ENCODE results near the gene VAV2. TPM values are rescaled to one million over a fixed set of nuclear protein-coding genes. Genes with fewer than 3 reads are reported as not detected.

The VAV2 gene
- total and polyA plus RNA-seq, 12 donors: 3.3 to 96.2 (median 31.2) TPM

DNA sequence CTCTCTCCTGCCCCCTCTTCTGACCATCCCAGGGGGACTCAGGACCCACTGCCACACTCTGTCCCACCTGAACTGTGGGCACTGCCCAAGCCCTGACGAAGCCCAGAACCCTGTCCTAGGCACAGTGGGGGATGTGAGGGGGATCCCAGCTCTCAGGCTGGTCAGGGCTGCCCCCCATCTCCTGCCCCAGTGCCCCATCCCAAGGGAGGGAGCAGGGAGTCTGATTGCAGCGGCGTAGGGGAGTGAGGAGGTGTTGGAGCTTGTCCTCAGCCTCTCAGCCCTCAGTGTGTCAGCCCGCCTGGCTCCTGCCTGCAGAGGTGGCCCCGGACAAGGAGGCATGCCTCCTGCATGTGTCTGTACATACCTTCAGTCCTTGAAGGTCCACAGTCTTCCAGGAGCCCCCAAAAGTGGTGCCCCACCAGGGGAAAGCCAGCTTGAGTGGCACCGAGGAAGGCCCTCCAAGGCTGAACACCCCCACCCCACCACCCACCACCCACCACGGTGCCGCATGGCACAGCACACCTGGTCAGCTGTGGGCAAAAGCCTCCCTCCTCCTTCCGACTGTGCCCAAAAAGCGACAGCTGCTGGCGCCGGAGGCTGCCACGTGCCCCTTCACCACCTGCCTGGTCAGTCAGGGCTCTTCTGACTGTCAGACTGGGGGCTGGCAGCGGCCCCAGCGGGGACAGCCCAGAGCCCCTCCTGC lies 254.9 kb downstream of the VAV2 start:
- Histone ChIP-seq H3K27me3 (no peaks in the 10 kb centered on the region), H3K27ac (no peak overlapping the region), H3K9me3 (replicated peaks in 1 of 3) (no peaks in the 10 kb centered on the region), H3K4me3 (peak overlapping the region in 1 of 4 donors; percentile 35), H3K4me1 (replicated peaks in 1 of 2) (no peaks in the 10 kb centered on the region), H3K36me3 (replicated peaks in 1 of 2) (no peaks in the 10 kb centered on the region)
- no peak for TF ChIP-seq POLR2A (IDR thresholded peaks at IDR 0.05)
- TF ChIP-seq, protein P1, sequence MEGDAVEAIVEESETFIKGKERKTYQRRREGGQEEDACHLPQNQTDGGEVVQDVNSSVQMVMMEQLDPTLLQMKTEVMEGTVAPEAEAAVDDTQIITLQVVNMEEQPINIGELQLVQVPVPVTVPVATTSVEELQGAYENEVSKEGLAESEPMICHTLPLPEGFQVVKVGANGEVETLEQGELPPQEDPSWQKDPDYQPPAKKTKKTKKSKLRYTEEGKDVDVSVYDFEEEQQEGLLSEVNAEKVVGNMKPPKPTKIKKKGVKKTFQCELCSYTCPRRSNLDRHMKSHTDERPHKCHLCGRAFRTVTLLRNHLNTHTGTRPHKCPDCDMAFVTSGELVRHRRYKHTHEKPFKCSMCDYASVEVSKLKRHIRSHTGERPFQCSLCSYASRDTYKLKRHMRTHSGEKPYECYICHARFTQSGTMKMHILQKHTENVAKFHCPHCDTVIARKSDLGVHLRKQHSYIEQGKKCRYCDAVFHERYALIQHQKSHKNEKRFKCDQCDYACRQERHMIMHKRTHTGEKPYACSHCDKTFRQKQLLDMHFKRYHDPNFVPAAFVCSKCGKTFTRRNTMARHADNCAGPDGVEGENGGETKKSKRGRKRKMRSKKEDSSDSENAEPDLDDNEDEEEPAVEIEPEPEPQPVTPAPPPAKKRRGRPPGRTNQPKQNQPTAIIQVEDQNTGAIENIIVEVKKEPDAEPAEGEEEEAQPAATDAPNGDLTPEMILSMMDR (IDR thresholded peaks at IDR 0.05): no peak
- WGBS, 4 donors: 40 to 72% (median 57%) methylated on average over 1 to 15 of the region's 15 CpGs
- DNase-seq: peak in 3 of 7 donors; percentile 12 to 38 (median 12)
- intact Hi-C loops (cut with DNase I): no loop called here

DNA sequence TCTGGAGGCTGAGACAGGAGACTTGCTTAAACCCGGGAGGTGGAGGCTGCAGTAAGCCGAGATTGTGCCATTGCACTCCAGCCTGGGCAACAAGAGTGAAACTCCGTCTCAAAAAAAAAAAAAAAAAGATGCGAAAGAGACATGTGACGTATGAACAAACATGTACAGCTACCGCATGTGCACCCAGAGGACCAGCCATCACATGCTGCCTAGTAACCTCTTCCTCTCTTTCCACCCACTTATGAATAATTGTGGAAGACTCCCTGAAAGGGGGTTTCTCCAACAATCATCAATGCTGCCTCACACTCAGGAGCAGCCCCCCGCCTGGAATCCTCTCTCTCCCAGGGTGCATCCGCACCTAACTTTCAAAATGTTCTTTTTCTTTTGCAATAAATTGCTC lies 256.2 kb downstream of the VAV2 start:
- TF ChIP-seq POLR2A (IDR thresholded peaks at IDR 0.05): no peak
- TF ChIP-seq, protein P1 (IDR thresholded peaks at IDR 0.05): no peak
- H3K27ac ChIP-seq: no peak overlapping the region
- H3K9me3 ChIP-seq (replicated peaks in 1 of 3): no peaks in the 10 kb centered on the region
- WGBS, 4 donors: 80 to 85% (median 84%) methylated on average over 7 to 8 of the region's 8 CpGs
- no peaks in the 10 kb centered on the region for H3K4me1 ChIP-seq (replicated peaks in 1 of 2)
- no peak overlapping the region for H3K4me3 ChIP-seq
- peak in 1 of 7 donors; percentile 28 for DNase-seq
- H3K27me3 ChIP-seq: no peaks in the 10 kb centered on the region
- intact Hi-C loops (cut with DNase I): no loop called here
- no peaks in the 10 kb centered on the region for H3K36me3 ChIP-seq (replicated peaks in 1 of 2)

DNA sequence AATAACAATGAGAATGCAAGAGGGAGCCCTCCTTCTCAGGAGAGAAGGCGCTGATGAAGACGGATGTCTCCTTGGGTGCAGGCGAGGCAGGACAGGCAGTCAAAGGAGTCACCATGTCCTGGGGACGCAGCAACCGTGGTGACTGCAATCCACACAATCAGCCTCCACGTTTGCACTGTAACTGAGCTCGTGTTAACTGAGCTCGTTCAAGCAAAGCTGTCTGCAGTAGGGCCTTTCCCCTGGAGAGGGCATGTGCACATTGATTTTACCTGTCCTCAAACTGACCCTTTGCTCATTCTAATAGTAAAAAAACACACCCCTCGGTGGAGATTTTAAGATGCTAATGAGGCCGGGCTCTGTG lies 256.7 kb downstream of the VAV2 start:
- Histone ChIP-seq H3K36me3 (replicated peaks in 1 of 2) (no peaks in the 10 kb centered on the region), H3K9me3 (replicated peaks in 1 of 3) (no peaks in the 10 kb centered on the region), H3K27me3 (no peaks in the 10 kb centered on the region), H3K4me3 (no peak overlapping the region), H3K27ac (no peak overlapping the region), H3K4me1 (replicated peaks in 1 of 2) (no peaks in the 10 kb centered on the region)
- DNase-seq: peak in 2 of 7 donors; percentile 2 to 25
- intact Hi-C loops (cut with DNase I): no loop called here
- TF ChIP-seq, protein P1 (IDR thresholded peaks at IDR 0.05): no peak
- TF ChIP-seq POLR2A (IDR thresholded peaks at IDR 0.05): no peak
- WGBS, 4 donors: 69 to 81% (median 73%) methylated on average over 10 of the region's 10 CpGs

DNA sequence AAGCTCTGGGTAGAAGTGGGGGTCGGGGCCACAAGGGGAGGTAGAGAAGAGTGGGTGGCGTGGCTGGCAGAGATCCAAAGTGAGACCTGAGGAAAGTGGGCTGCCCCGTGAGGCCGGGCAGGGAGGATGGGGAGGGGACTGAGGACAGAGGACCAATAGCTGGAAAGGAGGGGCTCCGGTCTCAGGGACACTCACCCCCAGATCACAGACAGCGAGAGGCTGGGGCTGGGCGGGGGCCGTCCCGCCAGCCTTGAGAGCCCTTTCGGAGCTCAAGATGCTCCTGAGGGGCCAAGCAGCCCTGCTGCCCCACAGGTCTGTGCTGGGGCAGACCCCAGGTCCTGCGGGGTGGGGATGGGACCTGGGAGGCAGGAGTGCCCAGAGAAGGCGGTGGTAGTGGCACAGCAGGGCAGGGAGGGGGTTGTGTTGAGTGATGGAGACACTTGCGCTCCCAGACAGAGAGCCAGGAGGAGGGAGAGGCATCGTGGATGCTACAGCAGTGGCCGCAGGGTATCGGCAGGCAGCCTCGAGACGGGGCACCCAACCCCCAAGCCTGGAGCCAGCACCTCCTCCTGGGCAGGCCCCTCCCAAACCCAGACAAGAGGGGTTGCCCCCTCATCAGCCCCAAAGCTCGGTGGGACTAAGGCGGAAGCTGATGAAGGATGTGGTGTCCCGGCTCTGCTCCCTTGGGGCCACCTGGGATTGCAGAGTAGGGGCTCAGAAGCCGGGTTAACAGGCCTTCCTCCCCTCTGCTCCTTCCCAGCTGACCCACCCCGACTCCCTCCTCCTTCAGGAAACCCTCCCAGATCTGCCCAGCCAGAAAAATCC lies 257.3 kb downstream of the VAV2 start:
- H3K27me3 ChIP-seq: no peaks in the 10 kb centered on the region
- H3K9me3 ChIP-seq (replicated peaks in 1 of 3): no peaks in the 10 kb centered on the region
- DNase-seq: peak in 4 of 7 donors; percentile 9 to 48 (median 16)
- no peaks in the 10 kb centered on the region for H3K4me1 ChIP-seq (replicated peaks in 1 of 2)
- TF ChIP-seq, protein P1 (IDR thresholded peaks at IDR 0.05): no peak
- no peak for TF ChIP-seq POLR2A (IDR thresholded peaks at IDR 0.05)
- H3K4me3 ChIP-seq: no peak overlapping the region
- no peak overlapping the region for H3K27ac ChIP-seq
- intact Hi-C loops (cut with DNase I): no loop called here
- H3K36me3 ChIP-seq (replicated peaks in 1 of 2): no peaks in the 10 kb centered on the region
- WGBS, 4 donors: 68 to 81% (median 73%) methylated on average over 15 to 23 of the region's 23 CpGs

Measured in adrenal gland (tissue), 12 donors.